GM12878 (cell line): ENCODE data around the gene ANKRD33B. TPM values are rescaled to one million over a fixed set of nuclear protein-coding genes. Genes with fewer than 3 reads are reported as not detected.

Experiments
- ATF7 ChIP-seq: fragments of 450-650 bp; IDR thresholded peaks from 2 replicates; pipeline ENCODE4 v1.6.1; 2016; ENCODE audit warnings: low read depth, mild to moderate bottlenecking
- FOXK2 ChIP-seq: fragments of 450-650 bp; IDR thresholded peaks from 2 replicates; pipeline ENCODE4 v1.6.1; 2017; ENCODE audit warnings: mild to moderate bottlenecking, moderate library complexity
- JUND ChIP-seq: IDR thresholded peaks from 2 replicates; pipeline ENCODE4 v1.6.1; 2012; ENCODE audit warnings: low read depth, mild to moderate bottlenecking, low read length, improper control_type of control experiment, moderate library complexity
- MXI1 ChIP-seq: fragments of 150-350 bp; IDR thresholded peaks from 2 replicates; pipeline ENCODE4 v1.6.1; 2011; ENCODE audit warnings: low read depth, mild to moderate bottlenecking, inconsistent platforms, low read length, improper control_type of control experiment
- NBN ChIP-seq: fragments of 450-650 bp; IDR thresholded peaks from 2 replicates; pipeline ENCODE4 v1.6.1; 2016
- NFXL1 ChIP-seq: fragments of 450-650 bp; IDR thresholded peaks from 2 replicates; pipeline ENCODE4 v1.6.1; 2017; ENCODE audit warnings: antibody characterized with exemption, mild to moderate bottlenecking, borderline replicate concordance
- NR2F1 ChIP-seq: fragments of 450-650 bp; conservative IDR thresholded peaks from 2 replicates; pipeline ENCODE4 v1.6.1; 2017; ENCODE audit warnings: mild to moderate bottlenecking
- PML ChIP-seq: IDR thresholded peaks from 2 replicates; pipeline ENCODE4 v1.6.1; 2012; ENCODE audit warnings: low read length, inconsistent platforms
- POLR2A ChIP-seq: IDR thresholded peaks from 2 replicates; pipeline ENCODE4 v1.6.1; 2011; ENCODE audit warnings: low read depth, mild to moderate bottlenecking, low read length
- POU2F2 ChIP-seq: IDR thresholded peaks from 3 replicates; pipeline ENCODE4 v1.6.1; 2011; ENCODE audit warnings: low read depth, mild to moderate bottlenecking, low read length, borderline replicate concordance
- SMAD1 ChIP-seq: fragments of 450-650 bp; IDR thresholded peaks from 2 replicates; pipeline ENCODE4 v1.6.1; 2018; ENCODE audit warnings: mild to moderate bottlenecking, low read depth; ENCODE audit not compliant: partially characterized antibody
- TARDBP ChIP-seq: IDR thresholded peaks from 2 replicates; pipeline ENCODE4 v1.6.1; 2016; ENCODE audit warnings: borderline replicate concordance
- TCF3 ChIP-seq: IDR thresholded peaks from 2 replicates; pipeline ENCODE4 v1.6.1; 2012; ENCODE audit warnings: low read depth, mild to moderate bottlenecking, low read length, borderline replicate concordance; ENCODE audit not compliant: insufficient read depth
- ZNF207 ChIP-seq: fragments of 450-650 bp; IDR thresholded peaks from 2 replicates; pipeline ENCODE4 v1.6.1; 2014; ENCODE audit warnings: antibody characterized with exemption, mild to moderate bottlenecking, borderline replicate concordance
- polyA plus RNA-seq, 11 experiments: library from polyadenylated mRNA; depleted of rRNA in 4 of 11; unstranded in 6 of 11; stranded (reverse) in 5 of 11; fragments of >200 nt; fragmentation: Nextera tagmentation in 4 of 11; fragmentation: Illumina TruSeq in 1 of 11; extraction: Ambion mirVana in 4 of 11; extraction: Trizol in 1 of 11; gene quantifications; 1 replicate in 1 of 11; 2 replicates in 10 of 11; pipeline versions ENCODE4 v1.2.1 to v1.2.3, GENCODE V29; 2011 to 2016; ENCODE audit warnings: inconsistent platforms in 2 of 11, missing spikeins in 2 of 11, low read depth in 1 of 11
- total RNA-seq, 4 experiments: library from RNA; depleted of rRNA in 3 of 4; stranded (reverse); fragments of >200 nt in 3 of 4; fragmentation: Illumina TruSeq in 1 of 4; extraction: Trizol in 1 of 4; gene quantifications; 2 replicates each; pipeline versions ENCODE4 v1.2.1 to v1.2.3, GENCODE V29; 2013 to 2021
- TF ChIP-seq, protein P1 (sequence below): fragments of 450-650 bp; IDR thresholded peaks from 2 replicates; pipeline ENCODE4 v1.6.1; 2018; ENCODE audit warnings: borderline replicate concordance, mild to moderate bottlenecking; ENCODE audit not compliant: partially characterized antibody
- TF ChIP-seq, protein P2 (sequence below): fragments of 450-650 bp; IDR thresholded peaks from 2 replicates; pipeline ENCODE4 v1.6.1; 2017; ENCODE audit warnings: borderline replicate concordance
- TF ChIP-seq, protein P3 (sequence below): IDR thresholded peaks from 2 replicates; pipeline ENCODE4 v1.6.1; 2012; ENCODE audit warnings: low read depth, low read length, improper control_type of control experiment
- TF ChIP-seq, protein P4 (sequence below): IDR thresholded peaks from 2 replicates; pipeline ENCODE4 v1.6.1; 2011; ENCODE audit warnings: mild to moderate bottlenecking, low read depth, low read length, moderate library complexity; ENCODE audit not compliant: insufficient replicate concordance
- TF ChIP-seq, protein P5 (sequence below): fragments of 450-650 bp; IDR thresholded peaks from 2 replicates; pipeline ENCODE4 v1.6.1; 2017; ENCODE audit warnings: low read depth, mild to moderate bottlenecking, moderate library complexity
- TF ChIP-seq, protein P6 (sequence below): fragments of 450-650 bp; conservative IDR thresholded peaks from 2 replicates; pipeline ENCODE4 v1.6.1; 2017; ENCODE audit warnings: mild to moderate bottlenecking, moderate library complexity

The ANKRD33B gene
- total and polyA plus RNA-seq, 10 of the 15 experiments (the other 5 are each of a cell fraction or from before 2014, with no cell fraction given) = 4.9 to 61.6 (median 15.6) TPM

DNA sequence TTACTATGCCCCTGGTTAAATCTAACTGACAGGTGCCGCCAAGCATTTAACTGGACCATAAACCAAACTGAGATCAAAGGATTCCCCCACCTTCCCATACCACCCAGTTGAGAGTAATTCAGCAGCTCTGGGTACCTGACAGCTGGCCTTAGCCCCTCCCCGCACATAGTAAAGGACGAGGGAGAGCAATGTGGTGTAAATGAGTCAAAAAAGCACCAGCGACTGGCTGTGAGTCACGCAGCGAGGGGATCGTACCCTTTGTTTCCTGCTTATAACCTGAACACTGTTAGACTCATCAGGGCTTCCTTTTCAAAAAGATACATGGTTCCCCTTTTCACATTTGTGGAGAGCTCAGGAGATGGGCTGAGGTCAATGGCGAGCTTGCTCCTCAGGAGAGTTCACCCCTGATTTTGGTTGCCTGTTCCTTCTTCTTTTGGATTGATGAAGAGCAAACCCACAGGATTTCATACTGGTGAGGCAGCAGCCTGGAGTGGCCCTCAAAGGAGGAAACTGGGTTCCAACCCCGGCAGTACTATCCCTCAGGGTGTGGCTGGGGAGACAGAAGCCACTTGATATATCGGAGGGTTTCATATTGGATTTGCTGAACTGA, 71.5 kb downstream of the ANKRD33B start (continued):
- TF ChIP-seq, protein P1, sequence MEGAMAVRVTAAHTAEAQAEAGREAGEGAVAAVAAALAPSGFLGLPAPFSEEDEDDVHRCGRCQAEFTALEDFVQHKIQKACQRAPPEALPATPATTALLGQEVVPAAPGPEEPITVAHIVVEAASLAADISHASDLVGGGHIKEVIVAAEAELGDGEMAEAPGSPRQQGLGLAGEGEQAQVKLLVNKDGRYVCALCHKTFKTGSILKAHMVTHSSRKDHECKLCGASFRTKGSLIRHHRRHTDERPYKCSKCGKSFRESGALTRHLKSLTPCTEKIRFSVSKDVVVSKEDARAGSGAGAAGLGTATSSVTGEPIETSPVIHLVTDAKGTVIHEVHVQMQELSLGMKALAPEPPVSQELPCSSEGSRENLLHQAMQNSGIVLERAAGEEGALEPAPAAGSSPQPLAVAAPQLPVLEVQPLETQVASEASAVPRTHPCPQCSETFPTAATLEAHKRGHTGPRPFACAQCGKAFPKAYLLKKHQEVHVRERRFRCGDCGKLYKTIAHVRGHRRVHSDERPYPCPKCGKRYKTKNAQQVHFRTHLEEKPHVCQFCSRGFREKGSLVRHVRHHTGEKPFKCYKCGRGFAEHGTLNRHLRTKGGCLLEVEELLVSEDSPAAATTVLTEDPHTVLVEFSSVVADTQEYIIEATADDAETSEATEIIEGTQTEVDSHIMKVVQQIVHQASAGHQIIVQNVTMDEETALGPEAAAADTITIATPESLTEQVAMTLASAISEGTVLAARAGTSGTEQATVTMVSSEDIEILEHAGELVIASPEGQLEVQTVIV = no peak
- TF ChIP-seq PML = no peak
- peak; percentile 39; the same call in 1 of the 2 replicates for TF ChIP-seq POLR2A
- 0 out of 2 replicates have a peak, but pooled peaks have one; percentile 15 for TF ChIP-seq MXI1
- TF ChIP-seq, protein P2, sequence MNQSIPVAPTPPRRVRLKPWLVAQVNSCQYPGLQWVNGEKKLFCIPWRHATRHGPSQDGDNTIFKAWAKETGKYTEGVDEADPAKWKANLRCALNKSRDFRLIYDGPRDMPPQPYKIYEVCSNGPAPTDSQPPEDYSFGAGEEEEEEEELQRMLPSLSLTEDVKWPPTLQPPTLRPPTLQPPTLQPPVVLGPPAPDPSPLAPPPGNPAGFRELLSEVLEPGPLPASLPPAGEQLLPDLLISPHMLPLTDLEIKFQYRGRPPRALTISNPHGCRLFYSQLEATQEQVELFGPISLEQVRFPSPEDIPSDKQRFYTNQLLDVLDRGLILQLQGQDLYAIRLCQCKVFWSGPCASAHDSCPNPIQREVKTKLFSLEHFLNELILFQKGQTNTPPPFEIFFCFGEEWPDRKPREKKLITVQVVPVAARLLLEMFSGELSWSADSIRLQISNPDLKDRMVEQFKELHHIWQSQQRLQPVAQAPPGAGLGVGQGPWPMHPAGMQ = no peak; the same call in 1 of the 2 replicates
- peak; percentile 93 for TF ChIP-seq POU2F2
- TF ChIP-seq ZNF207 = peak; percentile 41; the same call in 1 of the 2 replicates
- TF ChIP-seq, protein P3, sequence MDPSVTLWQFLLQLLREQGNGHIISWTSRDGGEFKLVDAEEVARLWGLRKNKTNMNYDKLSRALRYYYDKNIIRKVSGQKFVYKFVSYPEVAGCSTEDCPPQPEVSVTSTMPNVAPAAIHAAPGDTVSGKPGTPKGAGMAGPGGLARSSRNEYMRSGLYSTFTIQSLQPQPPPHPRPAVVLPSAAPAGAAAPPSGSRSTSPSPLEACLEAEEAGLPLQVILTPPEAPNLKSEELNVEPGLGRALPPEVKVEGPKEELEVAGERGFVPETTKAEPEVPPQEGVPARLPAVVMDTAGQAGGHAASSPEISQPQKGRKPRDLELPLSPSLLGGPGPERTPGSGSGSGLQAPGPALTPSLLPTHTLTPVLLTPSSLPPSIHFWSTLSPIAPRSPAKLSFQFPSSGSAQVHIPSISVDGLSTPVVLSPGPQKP = no peak
- TF ChIP-seq ATF7 = peak; percentile 81
- TF ChIP-seq SMAD1 = peak; percentile 24
- TF ChIP-seq, protein P4, sequence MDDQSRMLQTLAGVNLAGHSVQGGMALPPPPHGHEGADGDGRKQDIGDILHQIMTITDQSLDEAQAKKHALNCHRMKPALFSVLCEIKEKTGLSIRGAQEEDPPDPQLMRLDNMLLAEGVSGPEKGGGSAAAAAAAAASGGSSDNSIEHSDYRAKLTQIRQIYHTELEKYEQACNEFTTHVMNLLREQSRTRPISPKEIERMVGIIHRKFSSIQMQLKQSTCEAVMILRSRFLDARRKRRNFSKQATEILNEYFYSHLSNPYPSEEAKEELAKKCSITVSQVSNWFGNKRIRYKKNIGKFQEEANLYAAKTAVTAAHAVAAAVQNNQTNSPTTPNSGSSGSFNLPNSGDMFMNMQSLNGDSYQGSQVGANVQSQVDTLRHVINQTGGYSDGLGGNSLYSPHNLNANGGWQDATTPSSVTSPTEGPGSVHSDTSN = peak; percentile 60
- 0 out of 2 replicates have a peak, but pooled peaks have one; percentile 57 for TF ChIP-seq NFXL1
- peak; percentile 74; the same call in 1 of the 2 replicates for TF ChIP-seq TARDBP
- no peak for TF ChIP-seq FOXK2
- peak; percentile 99 for TF ChIP-seq TCF3
- peak; percentile 58 for TF ChIP-seq NR2F1
- TF ChIP-seq JUND = peak; percentile 81
- TF ChIP-seq, protein P5, sequence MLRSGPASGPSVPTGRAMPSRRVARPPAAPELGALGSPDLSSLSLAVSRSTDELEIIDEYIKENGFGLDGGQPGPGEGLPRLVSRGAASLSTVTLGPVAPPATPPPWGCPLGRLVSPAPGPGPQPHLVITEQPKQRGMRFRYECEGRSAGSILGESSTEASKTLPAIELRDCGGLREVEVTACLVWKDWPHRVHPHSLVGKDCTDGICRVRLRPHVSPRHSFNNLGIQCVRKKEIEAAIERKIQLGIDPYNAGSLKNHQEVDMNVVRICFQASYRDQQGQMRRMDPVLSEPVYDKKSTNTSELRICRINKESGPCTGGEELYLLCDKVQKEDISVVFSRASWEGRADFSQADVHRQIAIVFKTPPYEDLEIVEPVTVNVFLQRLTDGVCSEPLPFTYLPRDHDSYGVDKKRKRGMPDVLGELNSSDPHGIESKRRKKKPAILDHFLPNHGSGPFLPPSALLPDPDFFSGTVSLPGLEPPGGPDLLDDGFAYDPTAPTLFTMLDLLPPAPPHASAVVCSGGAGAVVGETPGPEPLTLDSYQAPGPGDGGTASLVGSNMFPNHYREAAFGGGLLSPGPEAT = peak; percentile 87; the same call in 1 of the 2 replicates
- peak; percentile 81 for TF ChIP-seq NBN
- TF ChIP-seq, protein P6, sequence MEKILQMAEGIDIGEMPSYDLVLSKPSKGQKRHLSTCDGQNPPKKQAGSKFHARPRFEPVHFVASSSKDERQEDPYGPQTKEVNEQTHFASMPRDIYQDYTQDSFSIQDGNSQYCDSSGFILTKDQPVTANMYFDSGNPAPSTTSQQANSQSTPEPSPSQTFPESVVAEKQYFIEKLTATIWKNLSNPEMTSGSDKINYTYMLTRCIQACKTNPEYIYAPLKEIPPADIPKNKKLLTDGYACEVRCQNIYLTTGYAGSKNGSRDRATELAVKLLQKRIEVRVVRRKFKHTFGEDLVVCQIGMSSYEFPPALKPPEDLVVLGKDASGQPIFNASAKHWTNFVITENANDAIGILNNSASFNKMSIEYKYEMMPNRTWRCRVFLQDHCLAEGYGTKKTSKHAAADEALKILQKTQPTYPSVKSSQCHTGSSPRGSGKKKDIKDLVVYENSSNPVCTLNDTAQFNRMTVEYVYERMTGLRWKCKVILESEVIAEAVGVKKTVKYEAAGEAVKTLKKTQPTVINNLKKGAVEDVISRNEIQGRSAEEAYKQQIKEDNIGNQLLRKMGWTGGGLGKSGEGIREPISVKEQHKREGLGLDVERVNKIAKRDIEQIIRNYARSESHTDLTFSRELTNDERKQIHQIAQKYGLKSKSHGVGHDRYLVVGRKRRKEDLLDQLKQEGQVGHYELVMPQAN = 0 out of 2 replicates have a peak, but pooled peaks have one; percentile 50
